GDM1 (cell line): ENCODE results near the gene ADNP2.
A peak's percentile ranks its signal among the peaks of the same experiment; 100 is the strongest.
"Not testable (repeated sequence)": the region's sequence is repeated elsewhere in the genome, so short reads cannot be mapped to it uniquely, and the experiment has no call there.

ENCODE experiments used
- DNase-seq: peaks from one replicate; lab custom pipeline; 2025; lab: John Stamatoyannopoulos, UW

ADNP2 gene

DNA sequence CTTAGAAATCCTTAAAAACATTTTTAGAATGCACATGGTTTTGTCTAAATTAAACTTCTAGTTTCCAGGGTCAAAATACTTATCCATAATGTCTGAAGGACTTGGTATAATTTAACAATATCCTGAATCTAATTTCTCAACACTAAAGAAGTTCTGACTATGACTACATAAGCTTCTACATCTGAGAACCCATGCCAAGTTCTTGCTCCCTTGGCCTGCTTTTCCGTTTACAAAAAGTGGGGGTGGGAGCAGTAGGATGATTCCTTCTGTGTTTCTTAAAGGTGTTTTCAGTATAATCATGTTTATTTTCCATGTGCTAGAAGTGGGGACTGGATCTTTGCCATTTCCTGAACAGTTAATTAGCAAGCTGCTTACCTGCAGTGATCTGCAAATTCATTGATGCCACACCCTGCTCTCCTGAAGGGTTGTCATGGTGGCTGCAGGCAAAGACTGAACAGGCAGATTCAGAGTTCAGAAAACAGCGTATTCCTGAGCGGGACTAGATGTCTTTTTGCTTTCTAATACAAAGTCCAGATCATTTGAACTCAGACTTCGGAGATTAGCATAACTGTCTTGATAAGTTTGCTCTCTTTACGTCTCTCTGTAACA lies 36.2 kb downstream of the ADNP2 start:
- DNase-seq = no peak

DNA sequence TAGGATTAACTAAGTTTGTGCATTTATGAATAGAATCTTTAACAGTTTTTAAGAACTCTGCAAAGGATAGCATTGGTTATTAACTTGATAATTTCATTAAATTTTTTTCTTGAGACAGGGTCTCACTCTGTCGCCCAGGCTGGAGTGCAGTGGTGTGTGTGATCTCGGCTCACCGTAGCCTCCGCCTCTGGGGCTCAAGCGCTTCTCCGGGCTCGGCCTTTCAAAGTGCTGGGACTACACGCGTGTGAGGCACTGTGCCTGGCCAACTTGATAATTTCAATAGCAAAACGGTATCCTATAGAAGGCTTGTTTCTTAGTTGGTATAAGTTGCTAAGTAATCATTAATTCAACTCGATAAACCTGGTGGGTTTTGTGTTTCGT lies 38.0 kb downstream of the ADNP2 start:
- DNase-seq = no peak

DNA sequence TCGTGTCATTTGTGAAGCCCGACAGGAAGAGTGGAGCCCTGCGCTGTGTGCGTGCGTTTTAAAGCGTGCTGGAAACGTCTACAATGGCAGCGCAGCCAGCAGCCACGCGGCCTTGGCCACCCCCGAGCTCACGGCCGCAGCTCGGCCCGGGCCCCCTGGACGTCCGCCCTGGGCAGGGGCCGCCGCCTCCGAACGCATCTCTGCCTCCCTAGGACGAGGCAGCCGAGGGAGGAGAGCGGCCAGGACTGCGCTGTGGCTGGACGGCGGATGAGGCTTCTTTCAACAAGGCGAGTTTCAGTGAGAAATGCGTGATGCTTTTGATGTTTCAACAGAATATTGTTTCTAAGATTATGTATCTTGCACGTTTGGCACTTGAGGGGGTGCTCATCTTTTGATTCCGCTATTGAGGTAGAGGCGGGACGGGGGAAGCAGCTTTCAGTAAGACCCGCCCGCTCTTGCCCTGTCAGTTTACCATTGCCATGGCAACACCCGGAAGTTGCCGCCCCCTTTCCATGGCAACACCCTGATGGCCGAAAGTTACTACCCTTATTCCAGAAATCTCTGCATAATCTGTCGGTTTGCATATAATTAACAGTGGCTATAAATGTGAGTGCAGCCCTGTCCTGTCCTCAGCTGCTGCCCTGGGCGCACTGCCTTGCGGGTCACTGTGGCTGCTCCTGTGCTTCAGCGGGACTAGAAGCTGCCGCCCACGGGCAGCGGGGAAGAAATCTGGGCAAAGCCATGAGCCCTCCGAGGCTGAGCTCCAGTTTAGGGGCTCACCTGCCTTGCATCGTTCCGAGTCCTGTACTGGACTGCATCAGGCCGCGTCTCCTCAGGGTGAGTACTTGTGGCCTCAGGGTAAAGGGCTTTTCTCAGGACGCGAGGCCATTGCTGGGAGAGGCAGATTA lies 38.6 kb downstream of the ADNP2 start:
- DNase-seq = no peak

DNA sequence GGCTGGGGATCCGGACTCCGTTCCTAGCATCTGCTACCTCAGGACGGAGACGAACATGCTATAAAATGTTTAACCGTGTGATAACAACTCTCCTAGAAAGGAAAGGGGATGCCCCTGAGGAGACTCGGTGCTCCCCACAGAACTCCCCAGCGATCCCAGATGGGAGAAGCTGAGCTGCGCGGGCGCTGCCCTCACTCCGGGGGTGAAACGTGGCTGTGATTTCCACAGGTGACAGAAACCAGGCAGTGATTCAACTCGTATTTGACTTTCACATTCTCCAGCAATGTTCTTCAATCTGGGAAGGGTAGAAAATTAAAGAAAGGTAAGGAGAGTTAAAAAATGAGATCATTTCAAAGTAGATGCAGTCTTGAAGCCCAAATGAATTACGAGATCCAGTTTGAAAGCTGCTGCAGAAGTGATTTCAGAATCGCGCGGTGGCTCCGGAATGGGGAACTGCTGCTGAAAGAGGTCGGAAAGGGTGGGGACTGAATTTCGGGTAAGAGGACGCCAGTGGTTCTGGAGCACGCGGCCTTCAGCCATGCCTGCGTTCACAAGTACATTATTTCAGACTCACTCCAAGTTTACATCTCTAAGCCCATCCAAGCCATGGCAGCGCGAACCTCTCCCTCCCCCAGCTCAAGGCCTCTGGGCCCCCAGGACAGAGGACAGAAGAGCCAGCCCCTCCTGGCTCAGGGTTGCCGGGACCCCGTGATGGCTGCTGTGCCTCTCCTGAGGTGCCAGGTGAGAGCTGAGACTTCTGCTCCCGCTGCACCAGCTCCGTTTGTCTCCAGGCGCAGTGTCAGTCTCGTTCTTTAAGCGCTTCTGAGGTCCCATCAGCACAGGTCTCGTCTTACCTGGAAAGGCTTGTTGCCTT lies 39.5 kb downstream of the ADNP2 start:
- DNase-seq = no peak

DNA sequence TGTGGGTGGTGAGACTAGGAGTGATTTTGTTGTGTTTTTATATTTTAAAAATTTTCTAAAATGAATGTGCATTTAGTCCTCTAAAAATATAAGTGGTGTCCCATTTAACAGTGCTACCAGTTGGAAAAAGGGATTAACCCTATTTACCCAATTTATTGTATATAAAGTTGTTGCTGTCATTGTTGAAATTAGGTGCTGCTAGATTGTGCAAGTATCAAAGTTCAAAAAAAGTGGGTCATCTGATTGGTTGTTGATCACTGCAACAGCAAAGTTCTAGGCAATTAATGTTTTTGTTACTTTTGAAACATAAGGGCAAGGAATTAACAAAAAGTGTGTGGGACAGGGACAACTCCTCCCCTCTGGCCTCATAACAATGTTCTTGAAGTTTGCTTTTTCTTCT lies 40.6 kb downstream of the ADNP2 start:
- DNase-seq = no peak

DNA sequence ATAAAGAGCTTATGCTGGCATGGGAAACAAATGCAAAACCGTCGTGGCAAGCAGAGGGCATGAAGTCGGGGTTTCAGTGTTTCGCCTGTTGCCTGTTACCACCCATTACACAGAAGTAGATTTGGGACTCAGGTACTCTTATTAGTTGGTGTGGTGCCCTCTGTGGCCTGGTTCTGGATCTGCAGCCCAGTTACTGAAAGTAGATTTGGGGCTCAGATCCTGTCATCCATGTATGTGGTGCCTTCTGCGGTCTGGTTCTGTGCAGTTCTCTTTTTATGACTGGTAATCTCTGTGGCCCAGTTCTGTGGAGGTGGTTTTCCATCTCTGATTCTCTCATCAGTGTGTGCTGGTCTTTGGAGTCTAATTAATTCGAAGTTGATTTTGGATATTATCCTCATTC lies 45.2 kb downstream of the ADNP2 start:
- peak; percentile 5 for DNase-seq

DNA sequence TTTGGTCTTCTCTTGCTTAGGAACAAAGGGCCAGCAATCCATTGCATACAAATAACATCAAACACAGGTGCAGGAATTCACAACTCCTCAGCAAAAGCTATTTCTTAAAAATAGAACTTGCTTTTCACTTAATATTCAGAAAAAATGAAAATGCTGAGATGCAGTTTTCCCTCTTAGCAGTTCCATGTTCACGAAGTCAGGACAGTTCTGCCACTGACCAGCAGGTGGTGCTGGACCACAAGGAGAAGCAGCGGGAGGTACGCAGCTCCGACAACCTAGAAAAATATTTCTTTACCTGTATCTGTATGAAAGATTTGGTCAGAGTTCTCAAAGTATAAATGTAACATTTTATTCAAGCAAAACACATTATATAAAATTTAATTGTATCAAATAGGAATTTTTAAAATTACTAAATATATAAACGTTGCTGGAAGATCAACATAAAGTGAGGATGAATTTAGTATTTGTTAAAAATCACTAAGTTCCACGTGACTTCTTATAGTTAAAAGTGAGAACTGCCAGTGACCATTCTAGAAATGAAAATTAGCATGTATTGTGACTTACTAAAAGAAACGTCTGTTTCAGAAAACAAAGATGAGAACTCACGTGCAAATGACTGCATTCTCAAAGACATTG lies 48.8 kb downstream of the ADNP2 start:
- peak; percentile 13 for DNase-seq

DNA sequence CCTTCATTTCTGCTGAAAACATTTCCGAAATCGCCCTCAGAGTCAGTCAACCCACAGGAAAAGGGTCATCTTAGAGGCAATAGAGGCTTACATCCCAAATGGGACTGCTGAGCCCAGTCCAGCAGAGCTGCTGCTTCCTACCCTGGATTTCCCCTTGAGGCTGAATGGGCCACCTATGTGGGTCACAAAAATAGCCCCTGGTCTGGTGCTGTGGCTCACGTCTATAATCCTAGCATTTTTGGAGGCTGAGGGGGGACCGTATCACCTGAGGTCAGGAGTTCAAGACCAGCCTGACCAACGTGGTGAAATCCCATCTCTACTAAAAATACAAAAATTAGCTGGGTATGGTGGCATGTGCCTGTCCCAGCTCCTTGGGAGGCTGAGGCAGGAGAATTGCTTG lies 49.3 kb downstream of the ADNP2 start:
- DNase-seq = no peak

DNA sequence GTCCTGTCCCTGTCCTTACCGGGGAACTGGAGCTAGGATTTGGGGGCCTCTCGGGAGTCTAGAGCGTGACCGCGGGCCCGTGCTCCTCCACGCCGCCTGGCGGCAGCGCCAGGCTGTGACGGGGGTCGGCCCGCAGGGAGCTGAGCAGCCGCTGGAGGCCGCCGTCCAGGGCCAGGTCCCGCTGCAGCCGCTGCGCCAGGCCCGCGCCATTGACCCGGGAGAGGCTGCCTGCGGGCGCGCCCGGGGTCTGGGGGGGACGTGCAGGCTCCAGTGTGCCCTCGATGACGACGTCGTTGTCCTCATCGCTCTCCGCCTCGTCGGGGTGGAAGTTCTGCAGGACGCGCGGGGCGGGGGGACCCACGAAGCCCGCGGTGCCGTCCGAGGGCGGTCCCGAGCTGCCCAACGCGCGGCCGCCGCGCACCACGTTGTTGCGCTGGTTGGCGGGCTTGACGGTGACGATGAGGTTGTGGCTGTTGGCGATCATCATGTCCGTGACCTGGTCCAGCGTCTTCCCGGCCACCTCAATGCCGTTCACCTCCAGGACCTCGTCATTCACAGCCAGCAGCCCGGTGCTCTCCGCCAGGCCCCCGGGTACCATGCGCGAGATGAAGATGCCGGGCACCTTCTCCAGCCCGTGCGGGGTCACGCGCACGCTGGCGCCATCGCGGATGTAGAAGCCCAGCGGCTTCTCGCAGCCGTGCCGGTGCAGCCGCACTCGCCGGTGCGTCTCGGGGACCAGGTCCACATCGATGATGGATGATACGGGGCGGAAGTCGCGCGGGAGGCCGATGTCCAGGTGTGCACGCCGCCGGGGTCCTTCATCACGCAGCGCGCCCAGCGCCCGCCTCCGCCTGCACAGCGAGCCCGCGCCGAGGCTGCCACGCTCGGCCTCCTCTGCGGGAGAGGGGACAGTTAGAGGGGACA lies 50.9 kb downstream of the ADNP2 start:
- no peak for DNase-seq

DNA sequence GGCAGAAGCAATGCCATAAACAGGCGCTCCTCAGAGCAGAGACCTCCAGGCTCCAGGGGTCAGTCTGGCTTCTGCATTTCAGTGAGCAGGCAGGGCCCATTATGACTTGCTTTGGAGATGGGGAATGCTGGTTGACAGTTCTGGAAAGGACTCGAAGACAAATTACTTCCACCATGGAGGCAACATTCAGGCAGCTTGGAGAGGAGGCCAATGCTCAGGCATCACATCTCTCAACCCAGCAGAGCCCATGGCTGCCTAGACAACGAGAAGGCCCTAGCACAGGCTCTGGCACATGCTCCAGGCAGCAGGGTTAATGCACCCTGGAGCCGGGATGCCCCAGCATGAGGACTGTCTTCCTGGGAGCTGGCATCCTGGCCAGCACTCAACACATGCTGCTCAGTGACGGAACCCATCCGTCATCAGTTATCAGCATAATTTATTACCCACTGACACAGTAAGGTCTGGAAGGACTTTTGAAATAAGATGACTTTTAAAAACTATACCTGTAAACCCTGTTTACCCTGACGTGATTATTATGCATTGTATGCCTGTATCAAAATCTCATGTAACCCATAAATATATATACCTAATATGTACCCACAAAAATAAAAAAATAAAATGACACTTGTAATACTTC lies 52.8 kb downstream of the ADNP2 start:
- no peak for DNase-seq

DNA sequence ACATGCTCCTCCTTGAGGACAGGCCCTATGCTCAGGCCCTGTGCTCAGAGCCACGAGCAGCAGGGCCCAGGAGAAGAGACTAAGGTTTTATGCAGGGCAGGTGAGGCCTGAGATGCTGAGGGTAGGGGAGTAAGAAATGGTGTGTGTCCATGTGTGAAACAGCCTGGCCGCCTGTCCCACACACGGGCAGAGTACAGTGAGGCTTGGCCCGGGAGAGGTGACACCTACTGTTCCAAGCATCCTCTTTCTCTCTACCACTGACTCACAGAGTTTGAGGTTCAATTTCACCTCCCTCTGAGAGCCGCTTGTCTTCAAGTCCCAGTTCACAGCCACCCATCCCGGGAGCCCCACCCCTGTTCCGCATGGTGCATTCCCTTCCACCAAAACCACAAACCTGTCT lies 54.1 kb downstream of the ADNP2 start:
- DNase-seq = no peak

DNA sequence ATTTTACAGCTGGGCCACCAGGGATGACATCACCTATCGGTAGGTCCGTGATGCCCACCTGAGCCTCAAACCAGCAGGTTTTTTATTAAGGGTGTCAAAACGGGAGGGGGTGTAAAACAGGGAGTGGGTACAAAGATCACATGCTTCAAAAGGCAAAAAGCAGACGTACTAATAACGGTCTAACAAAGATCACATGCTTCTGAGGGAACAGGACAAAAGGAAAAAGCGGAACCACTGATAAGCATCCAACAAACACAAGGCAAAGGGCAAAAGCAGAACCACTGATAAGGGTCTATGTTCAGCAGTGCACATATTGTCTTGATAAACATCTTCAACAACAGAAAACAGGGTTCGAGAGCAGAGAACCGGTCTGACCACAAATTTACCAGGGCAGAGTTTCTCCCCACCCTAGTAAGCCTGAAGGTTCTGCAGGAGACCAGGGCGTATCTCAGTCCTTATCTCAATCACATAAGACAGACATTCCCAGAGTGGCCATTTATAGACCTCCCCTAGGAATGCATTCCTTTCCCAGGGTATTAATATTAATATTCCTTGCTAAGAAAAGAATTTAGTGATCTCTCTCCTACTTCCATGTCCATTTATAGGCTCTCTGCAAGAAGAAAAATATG lies 55.8 kb downstream of the ADNP2 start:
- DNase-seq = not testable (repeated sequence)

DNA sequence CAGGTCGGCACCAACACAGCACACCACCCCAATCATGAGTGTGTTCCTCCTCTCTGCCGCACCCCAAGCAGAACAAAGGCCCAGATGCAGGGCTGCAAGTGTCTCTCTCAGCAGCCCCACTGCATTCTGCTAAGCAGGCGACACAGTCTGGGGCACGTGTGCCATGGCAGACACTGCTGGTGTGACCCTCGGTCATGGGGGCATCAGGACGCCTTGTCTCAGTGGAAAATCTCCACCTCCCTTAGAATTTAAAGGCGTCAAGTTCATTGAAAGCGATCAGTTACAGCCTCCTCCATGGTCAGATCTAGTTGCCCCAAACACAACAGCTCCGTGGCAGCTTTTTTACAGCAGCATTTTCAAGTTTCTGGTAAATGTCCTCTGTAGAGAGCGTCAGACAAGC lies 57.2 kb downstream of the ADNP2 start:
- no peak for DNase-seq

DNA sequence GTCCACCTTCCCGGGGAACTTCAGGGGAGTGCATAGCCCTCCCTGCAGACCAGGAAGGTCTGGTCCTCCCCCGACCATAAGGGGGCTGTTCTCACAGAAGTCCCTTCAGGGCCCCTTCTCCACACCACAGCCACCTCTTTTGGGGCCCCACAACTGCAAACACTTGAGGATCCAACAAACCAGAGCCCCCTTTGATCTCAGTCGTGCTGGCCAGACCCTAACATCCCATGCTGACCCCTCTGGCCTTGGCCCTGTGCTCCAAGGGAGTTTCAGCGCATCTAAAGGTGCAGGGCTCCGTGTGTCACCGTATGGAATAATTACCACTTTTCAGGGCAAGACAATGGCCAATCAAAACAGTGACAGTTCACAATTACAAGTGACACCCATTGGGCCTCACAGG lies 57.7 kb downstream of the ADNP2 start:
- DNase-seq = no peak

DNA sequence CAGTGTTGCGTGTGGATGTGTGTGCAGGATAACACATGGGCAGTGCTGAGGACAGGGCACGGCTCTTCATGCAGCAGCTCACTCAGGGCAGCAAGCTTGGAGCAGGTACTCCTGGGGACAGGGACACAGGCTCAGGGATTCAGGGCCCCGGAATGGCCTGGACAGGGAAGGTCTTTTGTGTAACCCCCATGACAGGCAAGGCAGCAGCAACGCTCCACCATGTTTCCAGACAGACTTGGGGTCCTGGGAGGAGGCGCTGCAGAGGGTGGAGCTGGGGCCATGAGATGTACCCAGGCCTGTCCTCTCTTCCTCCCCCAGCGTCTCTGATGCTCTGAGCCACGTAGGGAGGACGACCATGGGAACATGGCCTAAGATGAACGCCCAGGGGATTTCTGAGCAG lies 58.3 kb downstream of the ADNP2 start:
- no peak for DNase-seq

DNA sequence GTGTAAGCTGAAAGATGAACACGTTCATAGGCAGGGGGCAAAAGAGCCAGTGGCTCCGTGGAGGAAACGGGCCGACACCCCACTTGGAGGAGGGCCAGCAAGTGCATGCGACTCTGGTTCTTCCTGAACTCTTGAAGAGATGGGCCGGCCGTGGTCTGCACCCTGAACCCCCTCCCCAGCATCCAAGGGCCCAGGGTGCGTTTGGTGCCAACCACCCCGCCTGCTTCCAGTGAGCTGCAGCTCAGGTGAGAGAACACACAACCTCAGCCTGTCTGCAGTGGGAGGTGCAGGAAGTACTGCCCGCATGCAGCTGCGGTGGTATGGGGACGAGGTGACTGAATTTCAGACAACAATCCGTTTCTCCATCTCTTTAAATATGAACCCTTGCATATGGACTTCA lies 58.9 kb downstream of the ADNP2 start:
- no peak for DNase-seq

DNA sequence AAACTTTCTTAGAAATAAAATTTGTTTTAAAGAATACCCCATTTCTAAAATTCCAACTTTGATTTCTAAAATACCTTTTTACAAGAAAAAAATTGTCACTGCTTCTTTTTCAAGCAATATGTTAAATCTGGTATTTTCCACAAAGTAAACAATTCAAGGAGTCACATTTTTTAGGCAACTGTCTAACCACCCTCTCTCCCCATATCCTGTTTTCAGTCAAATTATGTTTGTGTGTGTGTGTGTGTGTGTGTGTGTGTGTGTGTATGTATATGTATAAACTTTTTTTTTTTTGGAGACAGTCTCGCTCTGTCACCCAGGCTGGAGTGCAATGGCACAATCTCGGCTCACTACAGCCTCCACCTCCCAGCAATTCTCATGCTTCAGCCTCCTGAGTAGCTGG lies 59.3 kb downstream of the ADNP2 start:
- no peak for DNase-seq

DNA sequence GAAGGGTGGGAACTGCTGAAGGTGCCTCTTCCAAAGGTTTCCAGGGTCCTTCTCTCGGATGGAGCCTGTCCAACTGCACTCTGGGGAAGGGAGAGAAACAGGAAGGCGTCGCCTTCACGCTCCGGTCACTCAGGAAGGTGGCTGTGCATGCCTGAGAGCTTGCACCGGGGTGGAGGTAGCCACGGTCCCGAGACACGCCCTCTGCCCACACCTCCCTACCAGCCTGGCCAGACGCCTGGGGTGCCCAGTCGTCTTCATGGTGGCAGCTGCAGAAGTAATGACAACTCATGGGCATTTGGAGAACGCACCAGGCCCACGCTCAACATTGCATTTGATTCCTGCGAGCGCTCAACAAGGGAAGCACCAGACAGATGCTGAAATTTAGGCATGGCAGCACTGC lies 59.9 kb downstream of the ADNP2 start:
- DNase-seq = no peak

DNA sequence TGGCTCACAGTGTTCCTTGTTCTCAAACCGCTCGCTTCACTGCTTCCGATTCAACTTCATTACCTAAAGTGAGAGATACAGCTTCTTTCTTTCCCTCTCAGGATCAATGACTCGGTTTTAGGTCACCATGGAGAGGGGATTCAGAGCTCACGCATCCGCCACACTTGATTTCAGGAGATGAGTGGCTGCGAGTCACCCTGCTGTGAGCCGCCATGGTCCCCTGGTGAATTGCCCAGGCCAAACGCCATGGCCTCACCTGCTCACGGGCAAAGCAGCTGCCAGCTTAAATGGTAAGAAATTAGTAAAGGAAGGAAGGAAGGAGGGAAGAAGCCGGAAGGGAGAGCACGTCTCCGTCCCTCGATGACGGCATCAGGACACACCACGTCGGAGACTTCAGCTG lies 60.5 kb downstream of the ADNP2 start:
- DNase-seq = no peak

DNA sequence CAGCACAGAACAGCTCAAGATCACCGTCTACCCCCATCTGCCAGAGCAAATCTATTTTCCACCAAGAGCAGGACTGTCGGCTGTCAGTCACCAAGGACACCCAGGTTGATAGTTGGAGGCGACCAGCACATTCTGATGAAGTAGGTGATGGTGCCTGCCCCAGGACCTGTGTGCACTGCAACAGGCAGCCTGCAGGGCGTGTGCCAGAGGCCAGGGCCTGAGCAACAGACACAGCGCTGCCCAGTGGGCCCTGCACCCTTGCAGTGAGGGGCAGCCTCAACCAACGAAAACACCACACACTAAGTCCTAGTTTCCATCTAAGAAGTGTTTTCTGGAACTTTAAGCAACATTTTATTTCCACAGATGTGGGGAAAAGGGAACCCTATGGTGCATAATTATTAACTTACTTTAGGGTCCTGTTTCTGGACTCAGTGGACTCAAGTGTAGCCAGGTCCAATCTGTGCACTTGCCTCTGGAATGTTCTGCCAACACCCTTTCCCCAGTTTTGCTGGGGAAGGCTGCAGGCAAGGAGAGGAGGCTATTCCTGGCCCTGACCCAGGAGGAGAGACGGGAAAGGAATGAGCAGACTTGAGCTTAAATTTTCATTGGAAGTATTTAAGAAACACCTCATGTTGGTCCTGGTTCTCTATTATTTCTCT lies 61.5 kb downstream of the ADNP2 start:
- no peak for DNase-seq
